HCT116 (cell line): ENCODE results near the gene SUPT6H. TPM values are rescaled to one million over a fixed set of nuclear protein-coding genes. Genes with fewer than 3 reads are reported as not detected.

Source experiments
- ATAC-seq: fragments of 200-7000 bp; cut with Tn5 transposase; 2 replicates; pipeline ENCODE4 v1.9.1; 2020; ENCODE audit warnings: mild to moderate bottlenecking, moderate library complexity
- BruUV-seq: library from RNA; stranded (reverse); fragments of 400-500 nt; replicated peaks from 2 replicates; lab custom pipeline; 2021; lab: Mats Ljungman, UMichigan
- CTCF ChIA-PET: fragments of 300-600 bp; sonication (Branson Sonifier 250); formaldehyde crosslinking; loops from one replicate; lab custom pipeline; 2021; ENCODE audit warnings: antibody characterized with exemption; lab: Charles Lee
- POLR2A ChIA-PET: fragments of 300-600, 350-600 bp; sonication (Branson Sonifier 250); formaldehyde crosslinking; loops from one replicate; lab custom pipeline; 2021; ENCODE audit warnings: antibody characterized with exemption; lab: Charles Lee
- RAD21 ChIA-PET, 2 experiments: fragments of 300-600 bp; sonication (Branson Sonifier 250); formaldehyde crosslinking; loops; one replicate each; lab custom pipeline; 2023; ENCODE audit warnings: low total read pairs in 2 of 2; ENCODE audit not compliant: uncharacterized antibody in 2 of 2, unreplicated experiment in 2 of 2, low non-redundant PET in 1 of 2; lab: Charles Lee
- DNase-seq: peaks from one replicate; pipeline ENCODE4 v3.0.0-alpha.2; 2010; ENCODE audit warnings: low read depth, low spot score
- H2AFZ ChIP-seq: fragments of 200-600 bp; shearing (Covaris generic), sonication (generic); 2 replicates; pipeline ENCODE4 v1.6.1; 2017; ENCODE audit warnings: low read depth, mixed run types, mixed read lengths, antibody characterized with exemption, low read length; ENCODE audit not compliant: poor library complexity, severe bottlenecking
- H3K27ac ChIP-seq: 2 replicates; pipeline ENCODE4 v1.5.1; 2012; ENCODE audit warnings: low read depth, low read length
- H3K27me3 ChIP-seq: fragments of 200-600 bp; sonication (generic); 2 replicates; pipeline ENCODE4 v1.6.1; 2016; ENCODE audit warnings: mixed run types, low read length, mixed read lengths; ENCODE audit not compliant: insufficient read depth
- H3K36me3 ChIP-seq, 2 experiments: fragments of 200-500 bp in 1 of 2; fragments of 200-600 bp in 1 of 2; sonication (Bioruptor generic) in 1 of 2; sonication (generic) in 1 of 2; 2 replicates each; pipeline versions ENCODE4 v1.5.1 to v1.6.1; 2014 to 2016; ENCODE audit warnings: low read length in 2 of 2, inconsistent platforms in 1 of 2, mixed read lengths in 1 of 2, mixed run types in 1 of 2; ENCODE audit not compliant: insufficient read depth in 2 of 2, control insufficient read depth in 1 of 2
- H3K4me1 ChIP-seq, 2 experiments: fragments of 200-600 bp in 1 of 2; sonication (generic) in 1 of 2; 2 replicates each; pipeline versions ENCODE4 v1.5.1 to v1.6.1; 2012 to 2017; ENCODE audit warnings: low read length in 2 of 2, inconsistent platforms in 1 of 2, mild to moderate bottlenecking in 1 of 2, mixed read lengths in 1 of 2, mixed run types in 1 of 2, moderate library complexity in 1 of 2; ENCODE audit not compliant: insufficient read depth in 2 of 2, control insufficient read depth in 1 of 2
- H3K4me2 ChIP-seq: fragments of 200-600 bp; sonication (generic); 2 replicates; pipeline ENCODE4 v1.6.1; 2017; ENCODE audit warnings: mixed run types, low read length, mixed read lengths
- H3K4me3 ChIP-seq, 2 experiments: fragments of 200-600 bp in 1 of 2; sonication (generic) in 1 of 2; replicated peaks in 1 of 2; 2 replicates each; pipeline ENCODE4 v1.5.1; 2011 to 2016; ENCODE audit warnings: low read length in 2 of 2, control low read depth in 1 of 2, low read depth in 1 of 2, mild to moderate bottlenecking in 1 of 2, mixed read lengths in 1 of 2, mixed run types in 1 of 2
- H3K79me2 ChIP-seq: fragments of 200-600 bp; sonication (generic); 2 replicates; pipeline ENCODE4 v1.6.1; 2017; ENCODE audit warnings: mild to moderate bottlenecking, mixed run types, low read length, moderate library complexity, mixed read lengths; ENCODE audit not compliant: insufficient read depth
- H3K9ac ChIP-seq: fragments of 200-600 bp; sonication (generic); 2 replicates; pipeline ENCODE4 v1.6.1; 2016; ENCODE audit warnings: low read length, mixed read lengths
- H3K9me2 ChIP-seq: fragments of 200-600 bp; sonication (generic), shearing (Covaris generic); 2 replicates; pipeline ENCODE4 v1.6.1; 2017; ENCODE audit warnings: mixed run types, mild to moderate bottlenecking, moderate library complexity; ENCODE audit not compliant: insufficient read depth
- H3K9me3 ChIP-seq, 2 experiments: fragments of 200-500 bp in 1 of 2; fragments of 200-600 bp in 1 of 2; sonication (Bioruptor generic) in 1 of 2; sonication (generic) in 1 of 2; 2 replicates each; pipeline ENCODE4 v1.6.1; 2014 to 2017; ENCODE audit warnings: low read length in 2 of 2, mixed read lengths in 2 of 2, inconsistent platforms in 1 of 2, low read depth in 1 of 2, mild to moderate bottlenecking in 1 of 2, mixed run types in 1 of 2, moderate library complexity in 1 of 2; ENCODE audit not compliant: control insufficient read depth in 1 of 2, insufficient read depth in 1 of 2
- H4K20me1 ChIP-seq: fragments of 200-600 bp; sonication (generic), shearing (Covaris generic); 2 replicates; pipeline ENCODE4 v1.6.1; 2017; ENCODE audit warnings: mixed run types, mild to moderate bottlenecking, moderate library complexity; ENCODE audit not compliant: insufficient read depth
- CTCF ChIP-seq, 3 experiments: fragments of 200-600 bp in 1 of 3; sonication (generic) in 1 of 3; IDR thresholded peaks in 2 of 3; conservative IDR thresholded peaks in 1 of 3; 2 replicates each; pipeline ENCODE4 v1.5.1; 2012 to 2017; ENCODE audit warnings: low read depth in 2 of 3, low read length in 2 of 3, antibody characterized with exemption in 1 of 3, borderline replicate concordance in 1 of 3, control low read depth in 1 of 3, mild to moderate bottlenecking in 1 of 3, mixed read lengths in 1 of 3, mixed run types in 1 of 3, moderate library complexity in 1 of 3; ENCODE audit not compliant: insufficient read depth in 1 of 3
- RAD21 ChIP-seq: IDR thresholded peaks from 2 replicates; pipeline ENCODE4 v1.6.1; 2012; ENCODE audit warnings: low read depth, mild to moderate bottlenecking
- YY1 ChIP-seq: IDR thresholded peaks from 2 replicates; pipeline ENCODE4 v1.6.1; 2011; ENCODE audit warnings: low read length, low read depth, moderate library complexity, mild to moderate bottlenecking; ENCODE audit not compliant: insufficient replicate concordance; ENCODE audit errors: extremely low read depth
- intact Hi-C: fragments of 100-400 bp; cut with micrococcal nuclease; formaldehyde crosslinking; loops from 2 replicates; pipeline ENCODE4 v1.10.0; 2022
- total RNA-seq: library from RNA; stranded (reverse); gene quantifications from one replicate; pipeline ENCODE4 v1.2.1, GENCODE V29; 2021; ENCODE audit not compliant: unreplicated experiment
- TF ChIP-seq, protein P1 (sequence below): IDR thresholded peaks from 2 replicates; pipeline ENCODE4 v1.6.1; 2011; ENCODE audit warnings: mild to moderate bottlenecking, low read length, moderate library complexity; ENCODE audit not compliant: insufficient replicate concordance; ENCODE audit errors: extremely low read depth

Gene SUPT6H
- total RNA-seq, 1 experiment from 2014 or later = 62.1 TPM

GRCh38 chr17:28684963-28685362 is 23.0 kb downstream of the SUPT6H start:
- no TSS peak for BruUV-seq
- TF ChIP-seq CTCF (IDR thresholded peaks at IDR 0.05 in 2 of 3, conservative IDR thresholded peaks at IDR 0.05 in 1 of 3; ENCODE audit: borderline replicate concordance in 1 of 3, insufficient read depth in 1 of 3, low read depth in 2 of 3, low read length in 2 of 3) (peak in 1 of 3 experiments; percentile 5; a peak in 1 of 6 replicates), RAD21 (peak; percentile 25; the same call in 1 of the 2 replicates), YY1 (no peak)
- TF ChIP-seq, protein P1, sequence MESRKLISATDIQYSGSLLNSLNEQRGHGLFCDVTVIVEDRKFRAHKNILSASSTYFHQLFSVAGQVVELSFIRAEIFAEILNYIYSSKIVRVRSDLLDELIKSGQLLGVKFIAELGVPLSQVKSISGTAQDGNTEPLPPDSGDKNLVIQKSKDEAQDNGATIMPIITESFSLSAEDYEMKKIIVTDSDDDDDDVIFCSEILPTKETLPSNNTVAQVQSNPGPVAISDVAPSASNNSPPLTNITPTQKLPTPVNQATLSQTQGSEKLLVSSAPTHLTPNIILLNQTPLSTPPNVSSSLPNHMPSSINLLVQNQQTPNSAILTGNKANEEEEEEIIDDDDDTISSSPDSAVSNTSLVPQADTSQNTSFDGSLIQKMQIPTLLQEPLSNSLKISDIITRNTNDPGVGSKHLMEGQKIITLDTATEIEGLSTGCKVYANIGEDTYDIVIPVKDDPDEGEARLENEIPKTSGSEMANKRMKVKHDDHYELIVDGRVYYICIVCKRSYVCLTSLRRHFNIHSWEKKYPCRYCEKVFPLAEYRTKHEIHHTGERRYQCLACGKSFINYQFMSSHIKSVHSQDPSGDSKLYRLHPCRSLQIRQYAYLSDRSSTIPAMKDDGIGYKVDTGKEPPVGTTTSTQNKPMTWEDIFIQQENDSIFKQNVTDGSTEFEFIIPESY = no peak
- TF ChIP-seq, all 23 proteins: peak for 2
- Histone ChIP-seq H3K36me3 (peaks cover 84% of the 10 kb centered on the region in 2 experiments), H4K20me1 (no peaks in the 10 kb centered on the region), H3K4me1 (no peaks in the 10 kb centered on the region), H3K27me3 (no peaks in the 10 kb centered on the region), H3K4me3 (no peak overlapping the region), H3K27ac (no peak overlapping the region), H3K4me2 (no peak overlapping the region), H3K9ac (no peak overlapping the region), H3K9me3 (no peaks in the 10 kb centered on the region), H3K79me2 (no peaks in the 10 kb centered on the region), H2AFZ (no peak overlapping the region), H3K9me2 (no peaks in the 10 kb centered on the region)
- intact Hi-C loops = no loop called here
- DNase-seq (no peak), ATAC-seq (no peak)
- ChIA-PET RAD21 (no interaction called here), POLR2A (no interaction called here), CTCF (no interaction called here)
